ENCODE results near the gene ACP5. TPM values are rescaled to one million over a fixed set of nuclear protein-coding genes. Genes with fewer than 3 reads are reported as not detected.

ACP5 gene
- total RNA-seq, 1 donor from 2014 or later: 50.9 TPM

GRCh38 chr19:11581740-11582139 lies 4.3 kb upstream of the ACP5 start:
- peak; percentile 72 for DNase-seq
- TF ChIP-seq CTCF (IDR thresholded peaks at IDR 0.05): no peak
- ChIA-PET CTCF (interaction anchor here (0.7 to 9.4 kb wide), 4 partner anchors 14 to 45 kb away, joined by 3 to 70 read pairs (median 10); partner anchors contain the start of gene ELOF1), POLR2A (interaction anchor here (0.5 to 10.3 kb wide), 16 partner anchors 10 to 1305 kb away, joined by 3 to 314 read pairs (median 5); partner anchors contain the start of genes ECSIT and ELOF1)
- peak overlapping the region; percentile 81 for H3K27ac Mint-ChIP-seq
- no peaks in the 10 kb centered on the region for H3K27me3 Mint-ChIP-seq
- peaks cover 86% of the 10 kb centered on the region for H3K4me1 Mint-ChIP-seq
- H3K9me3 Mint-ChIP-seq: no peaks in the 10 kb centered on the region
- peak; percentile 88 for ATAC-seq (ENCODE audit: low read depth)
- H3K36me3 Mint-ChIP-seq (ENCODE audit: low read depth): peaks cover 4% of the 10 kb centered on the region
- peak overlapping the region; percentile 73 for H3K4me3 Mint-ChIP-seq
- intact Hi-C loops (cut with micrococcal nuclease): loop anchor here (1.0 to 10.0 kb wide), 2 partner anchors 13 to 287 kb away; partner anchors contain the start of gene TSPAN16

- ChIA-PET CTCF (interaction anchor here (1.5 to 9.4 kb wide), 2 partner anchors 21 to 43 kb away, joined by 4 to 70 read pairs; partner anchors contain the start of gene ELOF1), POLR2A (interaction anchor here (0.7 to 10.3 kb wide), 5 partner anchors 9 to 289 kb away, joined by 3 to 314 read pairs (median 16); partner anchors contain the start of gene ELOF1)
- Mint-ChIP-seq H3K36me3 (ENCODE audit: low read depth) (peaks cover 10% of the 10 kb centered on the region), H3K4me1 (peaks cover 88% of the 10 kb centered on the region), H3K27me3 (no peaks in the 10 kb centered on the region), H3K27ac (peak overlapping the region; percentile 76), H3K4me3 (no peak overlapping the region), H3K9me3 (no peaks in the 10 kb centered on the region)
- intact Hi-C loops (cut with micrococcal nuclease): loop anchor here (10.0 kb wide), 1 partner anchor 285 kb away; the partner anchor contains the start of gene TSPAN16
- DNase-seq (no peak), ATAC-seq (ENCODE audit: low read depth) (no peak)
- no peak for TF ChIP-seq CTCF (IDR thresholded peaks at IDR 0.05)
Observed at GRCh38 chr19:11580116-11580515, 2.7 kb upstream of the ACP5 start.

GRCh38 chr19:11578258-11579142 lies 1.1 kb upstream of the ACP5 start:
- Mint-ChIP-seq H3K9me3 (no peaks in the 10 kb centered on the region), H3K27me3 (no peaks in the 10 kb centered on the region), H3K4me3 (peak overlapping the region; percentile 81), H3K4me1 (peaks cover 89% of the 10 kb centered on the region), H3K36me3 (ENCODE audit: low read depth) (peaks cover 13% of the 10 kb centered on the region), H3K27ac (peak overlapping the region; percentile 82)
- ChIA-PET POLR2A (interaction anchor here (0.5 to 10.3 kb wide), 8 partner anchors 7 to 96 kb away, joined by 3 to 314 read pairs (median 4); partner anchors contain the start of gene ELOF1), CTCF (interaction anchor here (1.3 to 1.6 kb wide), 2 partner anchors 11 to 18 kb away, joined by 3 to 4 read pairs; no protein-coding TSS in a partner anchor)
- intact Hi-C loops (cut with micrococcal nuclease): no loop called here
- ATAC-seq (ENCODE audit: low read depth) (peak; percentile 26), DNase-seq (no peak)
- no peak for TF ChIP-seq CTCF (IDR thresholded peaks at IDR 0.05)

GRCh38 chr19:11576227-11576626 lies 1.2 kb downstream of the ACP5 start:
- no peak for ATAC-seq (ENCODE audit: low read depth)
- peak overlapping the region; percentile 19 for H3K27ac Mint-ChIP-seq
- H3K4me3 Mint-ChIP-seq: no peak overlapping the region
- no peak for DNase-seq
- intact Hi-C loops (cut with micrococcal nuclease): no loop called here
- ChIA-PET POLR2A (interaction anchor here (0.5 to 9.2 kb wide), 7 partner anchors 6 to 1073 kb away, joined by 3 to 314 read pairs (median 3); partner anchors contain the start of genes ACP5 and KEAP1), CTCF (no interaction called here)
- H3K27me3 Mint-ChIP-seq: no peaks in the 10 kb centered on the region
- TF ChIP-seq CTCF (IDR thresholded peaks at IDR 0.05): no peak
- H3K36me3 Mint-ChIP-seq (ENCODE audit: low read depth): peaks cover 13% of the 10 kb centered on the region
- H3K4me1 Mint-ChIP-seq: peaks cover 76% of the 10 kb centered on the region
- no peaks in the 10 kb centered on the region for H3K9me3 Mint-ChIP-seq

Data from activated B cell treated with CpG ODN at 0.5 μM for 24 hours (primary cell).